PC-9 (cell line): ENCODE measurements around the gene SEC31A.

Experiments
- EZH2 ChIP-seq: fragments of 200-600 bp; sonication (generic); IDR thresholded peaks from 2 replicates; pipeline ENCODE4 v1.8.0; 2017; ENCODE audit warnings: antibody characterized with exemption, low read depth
- TF ChIP-seq, protein P1 (sequence below): fragments of 200-600 bp; sonication (generic); conservative IDR thresholded peaks from 2 replicates; pipeline ENCODE4 v1.6.1; 2017; ENCODE audit warnings: mixed run types, antibody characterized with exemption, mild to moderate bottlenecking, moderate library complexity

DNA sequence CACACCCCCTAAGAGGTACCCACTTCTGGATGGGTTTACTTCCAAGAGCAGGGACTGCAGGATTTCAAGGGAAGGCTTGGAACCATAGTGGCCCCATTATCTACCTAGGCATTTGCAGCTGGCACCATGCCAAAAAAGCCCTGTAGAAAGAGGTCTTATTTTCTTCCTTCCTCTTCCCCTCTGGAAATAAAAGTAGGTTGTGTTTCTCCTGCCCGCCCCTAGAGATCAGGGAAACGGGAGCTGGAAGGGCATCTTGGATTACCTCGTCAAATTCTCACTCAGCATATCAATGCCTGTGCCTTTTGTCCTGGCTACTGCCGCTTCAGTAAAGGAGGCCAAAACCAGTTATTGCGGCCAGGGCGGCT is 93.9 kb downstream of the SEC31A start:
- TF ChIP-seq, protein P1, sequence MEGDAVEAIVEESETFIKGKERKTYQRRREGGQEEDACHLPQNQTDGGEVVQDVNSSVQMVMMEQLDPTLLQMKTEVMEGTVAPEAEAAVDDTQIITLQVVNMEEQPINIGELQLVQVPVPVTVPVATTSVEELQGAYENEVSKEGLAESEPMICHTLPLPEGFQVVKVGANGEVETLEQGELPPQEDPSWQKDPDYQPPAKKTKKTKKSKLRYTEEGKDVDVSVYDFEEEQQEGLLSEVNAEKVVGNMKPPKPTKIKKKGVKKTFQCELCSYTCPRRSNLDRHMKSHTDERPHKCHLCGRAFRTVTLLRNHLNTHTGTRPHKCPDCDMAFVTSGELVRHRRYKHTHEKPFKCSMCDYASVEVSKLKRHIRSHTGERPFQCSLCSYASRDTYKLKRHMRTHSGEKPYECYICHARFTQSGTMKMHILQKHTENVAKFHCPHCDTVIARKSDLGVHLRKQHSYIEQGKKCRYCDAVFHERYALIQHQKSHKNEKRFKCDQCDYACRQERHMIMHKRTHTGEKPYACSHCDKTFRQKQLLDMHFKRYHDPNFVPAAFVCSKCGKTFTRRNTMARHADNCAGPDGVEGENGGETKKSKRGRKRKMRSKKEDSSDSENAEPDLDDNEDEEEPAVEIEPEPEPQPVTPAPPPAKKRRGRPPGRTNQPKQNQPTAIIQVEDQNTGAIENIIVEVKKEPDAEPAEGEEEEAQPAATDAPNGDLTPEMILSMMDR, result no peak
- no peak for TF ChIP-seq EZH2
